Amygdala (tissue), 56 donors: ENCODE data around the gene ADAMTS6.

Experiments used
- DNase-seq, 56 donors: peaks; one replicate each; lab custom pipeline; 2025; lab: John Stamatoyannopoulos, UW

The ADAMTS6 gene

DNA sequence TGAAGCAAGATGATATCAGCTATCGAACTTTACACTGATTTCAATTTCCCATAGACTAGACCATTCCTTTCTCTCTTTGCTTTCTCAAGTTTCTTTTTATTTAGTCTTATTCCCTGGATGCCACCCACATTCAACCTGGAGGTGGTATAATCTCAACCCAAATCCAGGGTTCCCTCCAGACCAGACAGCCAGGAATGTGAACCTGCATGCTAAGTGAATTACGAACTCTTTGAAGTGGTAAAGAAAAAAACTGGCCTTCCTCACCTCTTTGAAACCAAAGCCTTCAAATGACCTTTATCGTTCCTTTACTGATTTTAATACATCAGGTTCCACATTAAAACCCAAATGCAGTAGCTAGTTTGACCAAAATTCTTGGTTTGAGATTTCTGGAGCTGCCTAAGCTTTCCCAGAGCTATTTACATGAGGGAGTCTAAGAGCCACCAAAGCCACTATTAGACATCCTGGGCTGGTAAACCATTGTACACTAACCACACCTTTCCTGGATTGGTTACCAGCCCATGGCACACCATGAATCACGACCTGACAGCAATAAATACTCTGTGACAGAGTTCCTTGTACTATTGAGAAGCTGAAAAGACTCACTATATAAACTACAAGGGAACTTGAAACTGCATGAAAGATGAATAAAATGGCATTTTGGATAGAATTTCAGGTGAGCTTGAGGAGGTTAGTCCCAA is 323.7 kb downstream of the ADAMTS6 start:
- no peak for DNase-seq

DNA sequence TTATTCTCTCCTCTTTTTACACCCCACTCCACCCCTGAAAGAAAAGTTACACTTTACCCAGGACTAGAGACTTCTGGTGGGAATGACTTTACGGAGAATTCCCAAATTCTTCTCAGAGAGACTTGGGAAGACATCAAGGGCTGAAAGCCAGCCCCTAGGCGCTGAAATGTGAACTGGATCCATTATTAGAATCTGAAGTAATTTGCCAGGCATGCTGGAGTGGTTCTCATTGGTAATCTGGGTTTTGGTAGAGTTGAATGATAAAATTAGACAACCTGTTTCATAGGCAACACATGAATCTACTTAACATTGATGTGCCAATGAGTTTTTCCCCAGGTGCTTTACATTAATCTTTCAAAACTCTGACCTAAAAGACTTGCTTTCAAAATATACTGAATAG is 324.8 kb downstream of the ADAMTS6 start:
- DNase-seq = no peak

DNA sequence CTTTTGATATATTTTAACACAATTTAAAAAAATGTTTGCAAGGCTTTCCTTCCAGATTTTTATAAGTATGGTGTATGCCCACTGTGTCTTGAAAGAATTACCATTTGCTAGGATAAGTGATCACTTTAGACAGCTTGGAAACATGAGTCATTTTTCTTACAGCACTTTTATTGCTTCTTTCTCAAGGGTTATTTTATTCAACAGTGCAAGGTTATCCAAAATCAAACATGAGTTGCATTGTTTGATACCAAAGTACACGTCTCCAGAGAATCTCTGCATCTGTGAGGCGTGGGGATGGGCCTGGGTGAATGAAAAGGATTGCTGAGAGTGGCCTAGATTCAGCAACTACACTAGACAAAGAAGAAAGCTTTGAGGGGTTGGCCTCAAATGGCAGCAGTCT is 329.6 kb downstream of the ADAMTS6 start:
- DNase-seq = no peak

DNA sequence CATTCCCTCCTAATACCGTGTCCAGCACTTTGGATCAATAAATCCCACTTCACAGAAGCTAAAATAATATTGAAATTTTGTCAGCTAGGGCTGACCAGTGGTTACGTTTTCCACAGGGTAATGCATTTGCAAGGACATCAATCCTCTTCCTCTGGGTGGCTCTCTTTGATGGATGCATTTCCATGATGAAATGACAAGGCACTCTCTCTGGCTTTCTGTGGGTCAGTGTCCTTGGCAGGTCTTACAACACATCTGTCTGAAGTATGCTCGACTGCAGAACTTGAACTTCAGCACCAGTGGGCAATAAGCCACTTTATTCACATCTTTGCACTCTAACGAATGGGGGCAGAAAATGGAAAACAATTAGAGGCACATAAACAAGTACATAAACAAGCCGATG is 330.1 kb downstream of the ADAMTS6 start:
- no peak for DNase-seq

DNA sequence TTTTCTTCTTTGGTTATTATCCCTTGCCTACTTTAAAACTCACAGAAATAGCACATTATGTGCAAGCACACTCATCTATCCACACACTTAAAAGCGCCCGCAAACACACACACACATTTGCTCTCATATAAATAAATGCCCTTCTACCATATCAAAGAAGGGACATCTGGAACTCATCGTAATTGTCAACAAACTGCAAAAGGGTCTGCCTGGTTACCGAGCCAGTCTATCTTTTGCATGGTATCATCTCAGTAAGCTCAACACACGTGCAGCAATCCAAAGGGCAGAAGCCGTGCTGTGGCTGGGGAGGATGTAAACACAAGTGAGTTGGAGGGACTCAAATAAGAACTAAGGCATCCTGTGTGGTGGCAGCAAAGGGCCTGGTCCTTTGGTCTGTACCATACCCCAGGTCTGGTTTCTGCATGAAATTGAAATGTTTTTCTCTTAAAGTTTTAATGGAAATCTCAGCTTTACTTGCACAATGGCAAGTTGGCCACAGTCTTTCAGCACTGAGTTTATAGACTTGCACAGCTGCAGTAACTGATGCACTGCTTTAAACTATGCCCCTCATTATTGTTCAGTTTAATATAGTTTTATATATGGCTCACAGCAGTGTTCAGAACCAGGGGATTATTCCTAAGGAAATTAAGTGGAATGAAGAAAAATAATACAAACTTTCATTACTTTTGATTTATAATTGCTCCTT is 331.0 kb downstream of the ADAMTS6 start:
- DNase-seq = no peak

DNA sequence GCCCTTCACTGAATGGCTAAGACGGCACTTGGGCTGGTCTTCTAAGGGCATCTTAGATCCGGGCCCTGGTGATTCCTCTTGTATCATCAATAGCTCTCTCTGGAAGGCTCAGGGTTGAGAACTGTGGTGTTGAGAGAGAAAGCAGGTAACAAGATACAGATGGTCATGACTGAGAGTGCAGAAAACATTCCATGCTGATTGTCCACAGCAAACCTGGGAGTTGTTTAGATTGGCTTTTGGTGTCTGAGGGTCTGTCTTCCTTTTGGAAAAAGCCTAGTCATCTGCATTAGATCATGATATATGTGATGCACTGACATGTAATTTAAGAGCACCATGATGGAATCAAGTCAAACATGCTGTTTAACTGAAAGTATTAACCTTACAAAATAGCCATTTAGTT is 331.9 kb downstream of the ADAMTS6 start:
- DNase-seq = no peak

DNA sequence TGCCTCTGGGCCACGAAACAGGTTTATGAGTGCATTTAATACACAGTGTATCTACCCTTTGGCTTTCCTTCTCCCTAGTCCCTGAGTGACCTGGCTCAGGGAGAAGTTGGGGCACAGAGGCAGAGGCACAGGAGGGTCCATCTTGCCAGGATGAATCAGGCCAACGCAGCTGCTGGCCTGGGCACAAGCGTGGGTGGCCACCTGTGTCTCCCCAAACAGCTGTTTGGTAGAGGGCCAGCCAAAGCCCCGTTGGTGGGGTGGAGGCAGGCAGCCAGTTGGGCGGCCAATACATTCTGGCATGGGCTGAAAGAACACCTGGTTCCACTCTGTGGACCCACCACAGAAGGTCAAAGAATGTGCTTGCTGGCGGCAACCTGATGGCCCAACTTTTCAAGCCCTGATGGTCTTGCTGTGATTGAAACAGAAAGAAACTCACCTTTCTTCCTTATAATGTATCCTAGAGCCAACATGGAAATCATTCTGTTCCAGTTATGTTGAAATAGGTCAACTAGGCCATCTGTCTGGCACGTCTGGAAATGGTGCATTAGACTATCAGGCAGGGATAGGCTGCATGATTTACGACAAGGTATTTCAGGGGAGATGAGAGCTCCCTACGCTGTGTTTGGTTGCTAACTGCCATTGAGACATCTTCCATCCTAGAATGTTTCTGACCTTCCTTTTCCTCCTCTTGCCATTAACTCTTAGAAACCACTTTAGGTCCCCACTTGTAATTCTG is 337.4 kb downstream of the ADAMTS6 start:
- DNase-seq = no peak

DNA sequence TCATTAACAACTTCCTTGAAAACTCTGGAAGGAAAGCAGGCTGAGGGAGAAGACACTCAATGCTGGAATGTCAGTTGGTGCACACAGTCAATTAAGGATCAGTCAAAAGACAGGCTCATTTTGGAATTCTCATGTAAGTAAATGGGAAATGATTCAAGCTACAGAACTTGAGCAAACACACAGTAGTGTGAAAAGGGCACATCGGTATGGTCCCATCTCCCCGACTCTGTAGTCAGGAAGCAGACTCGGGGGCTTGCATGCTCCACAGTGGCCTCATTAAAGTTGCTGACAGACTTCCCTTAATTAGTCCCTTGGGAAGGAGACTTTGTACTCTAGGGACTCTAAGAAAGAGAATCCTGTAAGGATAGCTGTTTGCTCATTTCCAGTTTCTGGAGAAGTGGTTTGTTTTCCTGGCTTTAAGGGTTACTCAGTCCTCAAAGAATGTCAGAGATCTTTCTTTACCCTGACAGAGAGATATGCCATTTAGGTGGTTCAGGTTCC is 339.2 kb downstream of the ADAMTS6 start:
- DNase-seq = no peak

DNA sequence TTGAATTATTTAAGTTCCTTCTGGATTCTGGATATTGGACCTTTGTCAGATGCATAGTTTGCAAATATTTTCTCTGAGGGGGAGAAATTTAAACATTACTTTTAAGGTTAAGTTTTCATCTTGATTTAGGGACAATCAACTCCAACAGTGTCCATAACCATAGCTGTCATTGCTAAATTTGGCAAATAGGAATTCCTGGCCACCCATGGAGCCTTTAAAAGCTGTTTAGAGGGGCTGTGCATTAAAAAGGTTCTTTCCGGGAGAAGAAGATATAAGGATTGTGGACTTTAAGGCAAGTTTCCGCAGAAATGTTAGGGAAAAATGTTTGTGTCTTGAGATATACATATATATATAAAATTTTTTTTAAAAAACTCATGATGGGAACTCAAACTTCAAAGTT is 339.7 kb downstream of the ADAMTS6 start:
- DNase-seq = no peak

DNA sequence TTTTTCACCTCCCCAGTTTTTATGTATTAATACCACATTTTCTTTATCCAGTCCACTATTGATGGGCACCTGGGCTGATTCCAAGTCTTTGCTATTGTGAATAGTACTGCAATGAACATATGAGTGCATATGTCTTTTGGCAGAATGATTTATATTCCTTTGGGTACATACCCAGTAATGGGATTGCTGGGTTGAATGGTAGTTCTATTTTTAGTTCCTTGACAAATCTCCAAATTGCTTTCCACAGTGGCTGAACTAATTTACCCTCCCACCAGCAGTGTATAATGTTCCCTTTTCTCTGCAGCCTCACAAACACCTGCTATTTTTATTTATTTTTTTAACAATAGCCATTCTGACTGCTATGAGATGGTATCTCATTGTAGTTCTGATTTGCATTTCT is 340.2 kb downstream of the ADAMTS6 start:
- DNase-seq = no peak

DNA sequence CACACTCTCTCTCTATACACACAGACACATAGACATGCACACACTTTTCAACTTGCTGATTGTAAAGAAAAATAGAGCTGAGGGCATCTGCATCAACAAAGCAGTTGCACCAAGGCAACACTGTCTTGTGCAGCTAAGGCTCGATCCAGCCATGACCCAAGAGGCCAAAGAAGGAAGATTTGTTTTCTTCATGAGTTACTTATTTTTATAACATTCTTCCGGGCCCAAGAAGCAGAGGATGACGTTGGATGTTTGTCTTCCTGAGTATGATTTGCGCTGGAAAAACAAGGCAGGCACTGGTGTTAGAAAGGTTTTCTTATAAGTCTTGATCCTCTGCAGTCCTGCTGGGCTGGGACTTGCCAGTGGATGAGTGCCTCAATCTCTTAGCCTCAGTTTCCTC is 344.1 kb downstream of the ADAMTS6 start:
- DNase-seq = no peak

DNA sequence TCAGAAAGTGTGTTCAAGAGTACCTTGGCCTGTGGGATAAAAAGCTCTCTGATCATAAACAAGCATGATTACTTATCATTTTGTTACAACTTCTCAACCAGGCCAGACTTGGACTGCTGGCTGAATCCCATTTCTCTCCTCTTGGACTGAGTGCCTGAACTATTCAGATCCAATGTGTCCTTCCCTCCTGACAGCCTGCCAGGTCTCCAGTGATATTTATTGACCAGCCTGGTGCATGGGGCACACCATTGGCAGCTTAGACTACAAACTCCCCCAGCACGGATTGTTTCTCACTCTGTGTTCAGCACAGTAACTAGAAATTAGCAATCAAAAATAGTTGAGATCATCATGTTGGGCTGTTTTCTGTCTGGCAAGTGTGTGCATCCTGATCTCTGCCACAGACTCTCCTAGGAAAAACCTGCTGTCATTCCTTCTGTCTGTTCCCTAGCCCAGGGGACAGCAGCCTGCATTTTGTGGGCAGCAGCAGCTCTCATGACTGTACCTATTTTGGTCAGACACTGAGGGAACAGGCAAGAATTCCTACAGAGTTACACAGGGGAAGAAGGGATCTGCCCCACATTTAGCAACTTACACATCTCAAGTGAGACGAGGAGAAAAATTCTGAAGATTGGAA is 348.1 kb downstream of the ADAMTS6 start:
- peak in 6 of 56 donors; percentile 11 to 41 (median 18) for DNase-seq

DNA sequence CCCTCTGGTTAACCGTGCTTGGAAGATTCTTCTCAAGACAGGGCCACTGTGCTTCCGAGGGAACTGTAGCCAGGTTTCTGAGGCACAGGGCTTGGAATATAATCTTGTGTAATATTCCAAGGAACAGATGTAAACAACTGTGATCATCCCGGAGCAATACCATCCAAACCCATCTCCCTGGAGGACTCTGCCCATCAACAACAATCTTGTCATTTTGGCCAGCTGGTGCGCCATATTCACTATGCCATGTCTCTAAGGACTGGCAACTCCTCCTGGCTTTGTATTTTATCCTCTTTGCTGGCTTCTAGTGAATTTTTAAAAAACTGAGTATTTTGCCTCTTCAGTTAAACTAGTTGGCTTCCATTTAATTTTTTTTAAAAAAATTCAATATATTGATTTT is 349.3 kb downstream of the ADAMTS6 start:
- DNase-seq = no peak

DNA sequence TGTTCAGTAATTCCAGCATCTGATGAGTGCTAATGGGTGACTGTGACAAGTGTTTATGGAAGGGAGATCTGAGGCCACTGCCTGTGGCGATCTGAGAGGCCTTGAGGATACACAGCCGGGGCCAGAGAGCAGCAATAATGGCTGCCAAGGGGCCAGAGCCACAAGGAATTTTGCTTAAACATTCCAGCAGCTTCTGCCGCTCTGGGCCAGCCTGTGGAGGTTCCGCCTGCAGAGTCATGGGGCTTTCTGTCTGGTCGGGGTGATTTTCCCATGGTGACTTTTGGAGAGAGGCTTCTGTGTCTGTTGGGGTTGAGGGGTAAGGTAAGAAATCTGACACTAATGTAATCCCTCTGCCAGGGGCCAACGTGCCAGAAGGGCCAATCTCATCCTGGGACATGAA is 353.5 kb downstream of the ADAMTS6 start:
- no peak for DNase-seq

DNA sequence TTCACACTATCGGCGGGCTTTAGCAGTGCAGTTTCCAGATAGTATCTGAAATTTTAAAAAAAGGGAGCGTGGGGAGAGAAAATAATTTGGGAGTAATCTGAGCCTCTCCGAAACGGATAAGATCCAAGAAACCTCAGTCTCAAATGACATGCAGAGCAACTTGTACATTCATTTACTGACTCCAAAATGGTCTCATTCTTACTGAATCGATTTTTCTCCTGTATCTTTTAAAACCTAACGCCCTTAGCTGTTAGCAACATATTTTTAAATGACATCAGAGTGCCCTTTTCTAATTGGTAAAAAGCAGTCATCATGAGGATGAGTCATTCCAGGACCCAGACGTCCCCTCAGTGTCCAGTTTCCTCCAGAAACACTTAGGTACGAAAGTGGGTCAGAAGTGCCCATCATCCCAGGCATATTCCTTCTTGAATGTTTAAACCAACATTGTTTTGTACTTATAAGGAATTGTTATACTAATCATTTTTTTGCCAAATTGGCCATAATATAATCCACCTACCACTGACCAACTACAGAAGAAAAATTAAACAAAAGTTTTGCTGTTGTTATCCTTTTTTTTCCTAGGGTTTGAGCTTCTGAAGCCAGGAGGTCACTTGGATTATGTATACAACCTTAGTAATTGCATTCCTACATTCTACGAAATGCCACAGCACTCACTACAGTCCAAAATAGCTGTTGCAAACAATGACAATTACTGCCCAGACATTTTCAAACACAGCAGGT is 354.4 kb downstream of the ADAMTS6 start:
- no peak for DNase-seq

DNA sequence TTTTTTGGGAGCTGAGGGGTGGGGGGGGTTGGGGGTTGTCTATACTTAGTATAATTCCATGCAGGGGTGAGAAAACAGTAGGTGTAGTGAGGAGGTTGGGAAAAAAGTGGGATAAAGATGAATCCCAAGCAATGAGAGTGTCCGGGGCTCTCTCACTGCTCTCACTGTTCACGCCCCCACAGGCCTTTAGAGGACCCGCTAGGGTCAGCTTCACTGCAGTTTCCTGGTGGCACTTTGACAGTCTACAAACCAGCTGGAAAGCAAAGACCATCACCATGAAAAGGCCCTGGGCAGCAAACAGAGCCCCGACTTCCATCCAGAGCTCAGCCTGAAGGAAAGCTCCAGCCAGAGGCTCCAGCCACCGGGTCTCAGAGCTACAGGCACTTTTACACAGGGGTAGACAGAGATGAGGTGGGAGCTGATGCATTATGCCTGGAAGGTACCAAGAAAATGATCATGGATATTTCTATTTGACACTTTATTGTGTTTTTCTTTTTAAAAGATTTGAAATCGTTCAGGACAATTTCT is 355.1 kb downstream of the ADAMTS6 start:
- DNase-seq = no peak

DNA sequence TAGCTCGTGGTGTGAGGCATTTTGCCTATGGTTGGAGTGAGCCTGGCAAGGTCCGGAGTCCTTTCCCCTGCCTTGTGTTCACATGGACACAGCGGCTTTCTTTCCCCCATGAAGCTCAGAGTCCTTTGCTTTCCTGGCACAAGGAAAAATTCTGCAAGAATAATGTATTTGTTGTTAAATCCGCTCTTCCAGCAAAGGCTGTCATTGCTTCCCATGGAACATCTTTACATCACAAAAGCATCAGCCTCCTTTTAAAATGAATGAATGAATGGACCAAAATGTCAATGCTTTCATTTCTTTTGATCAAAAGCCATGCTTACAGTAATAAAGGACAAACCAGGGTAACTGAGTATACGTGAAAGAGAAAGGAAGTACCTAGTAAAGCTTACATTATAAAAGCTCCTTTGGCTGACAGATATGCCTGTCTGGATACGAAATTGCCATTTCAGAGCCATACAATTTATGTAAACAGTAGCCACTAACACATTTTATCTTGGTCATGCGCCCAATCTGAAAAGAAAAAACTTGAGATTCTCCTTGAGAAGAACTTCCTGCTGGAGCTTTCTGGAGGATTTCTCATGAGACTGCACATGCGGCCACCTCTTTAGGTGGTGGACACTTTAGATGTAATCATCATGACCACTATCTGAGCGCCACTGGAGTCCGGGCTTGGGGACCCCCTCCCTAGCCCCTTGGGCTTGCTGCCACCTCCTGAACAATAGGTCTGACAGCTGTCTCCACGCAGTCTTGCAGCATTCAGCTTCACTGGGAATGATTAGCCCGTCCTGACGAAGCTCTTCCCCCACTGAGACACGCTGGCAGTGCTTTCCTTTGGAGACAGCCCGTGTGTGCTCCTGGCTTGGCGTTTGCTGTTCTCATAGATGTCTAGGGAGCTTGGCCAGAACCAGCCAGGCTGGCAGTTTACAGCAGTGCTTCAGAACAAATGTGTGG is 355.9 kb downstream of the ADAMTS6 start:
- DNase-seq = peak in 17 of 56 donors; percentile 5 to 34 (median 16)

DNA sequence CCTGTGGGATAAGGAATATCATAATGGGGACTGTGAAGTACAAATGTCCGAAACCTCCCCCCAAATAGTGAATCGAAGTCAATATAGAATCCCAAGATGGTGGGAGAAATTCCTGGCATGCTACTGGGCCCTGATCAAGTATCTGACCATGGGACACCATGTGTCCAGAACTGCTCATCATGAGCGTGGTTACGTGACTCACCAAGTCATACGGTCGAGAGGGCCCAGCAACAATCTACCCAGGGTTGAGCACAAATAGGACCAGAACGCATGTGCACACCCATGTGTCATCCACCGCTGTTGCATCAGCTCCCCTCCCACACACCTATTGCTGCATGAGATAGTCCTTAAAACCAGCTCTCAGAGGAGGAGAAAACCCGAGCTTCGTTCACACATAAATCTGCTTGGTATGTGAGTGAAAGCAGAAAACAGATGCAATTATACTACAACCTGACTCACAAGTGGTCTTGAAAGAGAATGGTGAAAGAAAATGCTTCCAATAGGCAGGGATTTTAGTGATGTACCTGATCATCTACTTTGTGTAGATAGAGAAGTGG is 359.8 kb downstream of the ADAMTS6 start:
- DNase-seq = no peak
